SK-N-SH treated with all-trans-retinoic acid at 6 μM for 48 hours (cell line): ENCODE data around the gene GNAS.

Experiments
- ATAC-seq: fragments of 200-7000 bp; cut with Tn5 transposase; 3 replicates; pipeline ENCODE4 v1.9.1; 2020; ENCODE audit warnings: mild to moderate bottlenecking, moderate library complexity
- BACH2 ChIP-seq: fragments of 250-450 bp; sonication (Bioruptor Pico); IDR thresholded peaks from 2 replicates; pipeline ENCODE4 v1.9.0; 2021; ENCODE audit warnings: mild to moderate bottlenecking, borderline replicate concordance
- CSDC2 ChIP-seq: fragments of 250-450 bp; sonication (Bioruptor Pico); IDR thresholded peaks from 2 replicates; pipeline ENCODE4 v1.5.0; 2020; ENCODE audit warnings: mild to moderate bottlenecking, moderate library complexity
- ESRRG ChIP-seq: fragments of 250-450 bp; sonication (Bioruptor Pico); IDR thresholded peaks from 2 replicates; pipeline ENCODE4 v1.6.1; 2021; ENCODE audit warnings: mild to moderate bottlenecking
- GLIS3 ChIP-seq: fragments of 250-450 bp; sonication (Bioruptor Pico); IDR thresholded peaks from 2 replicates; pipeline ENCODE4 v1.5.0; 2020; ENCODE audit warnings: mild to moderate bottlenecking, moderate library complexity
- ISL1 ChIP-seq: fragments of 250-450 bp; sonication (Bioruptor Pico); IDR thresholded peaks from 2 replicates; pipeline ENCODE4 v2.1.2; 2022; ENCODE audit warnings: mild to moderate bottlenecking, moderate library complexity
- SNAI2 ChIP-seq: fragments of 250-450 bp; sonication (Bioruptor Pico); IDR thresholded peaks from 2 replicates; pipeline ENCODE4 v1.5.0; 2020; ENCODE audit warnings: mild to moderate bottlenecking, moderate library complexity
- TCF4 ChIP-seq: fragments of 250-450 bp; sonication (Bioruptor Pico); IDR thresholded peaks from 2 replicates; pipeline ENCODE4 v1.8.0; 2021; ENCODE audit warnings: mild to moderate bottlenecking, moderate library complexity, borderline replicate concordance
- ZC3H10 ChIP-seq: fragments of 250-450 bp; sonication (Bioruptor Pico); IDR thresholded peaks from 2 replicates; pipeline ENCODE4 v1.5.1; 2021; ENCODE audit warnings: mild to moderate bottlenecking, moderate library complexity
- ZNF70 ChIP-seq: fragments of 450-650 bp; formaldehyde crosslinking; IDR thresholded peaks from 2 replicates; pipeline ENCODE4 v1.5.0; 2020; ENCODE audit warnings: mild to moderate bottlenecking, moderate library complexity
- TF ChIP-seq, protein P1 (sequence below): fragments of 250-450 bp; sonication (Bioruptor Pico); IDR thresholded peaks from 2 replicates; pipeline ENCODE4 v1.5.0; 2020; ENCODE audit warnings: mild to moderate bottlenecking, moderate library complexity
- TF ChIP-seq, protein P2 (sequence below): fragments of 250-450 bp; sonication (Bioruptor Pico); IDR thresholded peaks from 2 replicates; pipeline ENCODE4 v1.5.1; 2021; ENCODE audit warnings: mild to moderate bottlenecking, moderate library complexity
- TF ChIP-seq, protein P3 (sequence below): fragments of 250-450 bp; sonication (Bioruptor Pico); IDR thresholded peaks from 2 replicates; pipeline ENCODE4 v1.8.0; 2021; ENCODE audit warnings: low read depth, mild to moderate bottlenecking, moderate library complexity, borderline replicate concordance
- TF ChIP-seq, protein P4 (sequence below): fragments of 250-450 bp; sonication (Bioruptor Pico); IDR thresholded peaks from 2 replicates; pipeline ENCODE4 v1.8.0; 2020; ENCODE audit warnings: mild to moderate bottlenecking, moderate library complexity, borderline replicate concordance
- TF ChIP-seq, protein P5 (sequence below): fragments of 250-450 bp; sonication (Bioruptor Pico); IDR thresholded peaks from 2 replicates; pipeline ENCODE4 v1.5.1; 2020; ENCODE audit warnings: low read depth, mild to moderate bottlenecking, moderate library complexity

The GNAS gene

DNA sequence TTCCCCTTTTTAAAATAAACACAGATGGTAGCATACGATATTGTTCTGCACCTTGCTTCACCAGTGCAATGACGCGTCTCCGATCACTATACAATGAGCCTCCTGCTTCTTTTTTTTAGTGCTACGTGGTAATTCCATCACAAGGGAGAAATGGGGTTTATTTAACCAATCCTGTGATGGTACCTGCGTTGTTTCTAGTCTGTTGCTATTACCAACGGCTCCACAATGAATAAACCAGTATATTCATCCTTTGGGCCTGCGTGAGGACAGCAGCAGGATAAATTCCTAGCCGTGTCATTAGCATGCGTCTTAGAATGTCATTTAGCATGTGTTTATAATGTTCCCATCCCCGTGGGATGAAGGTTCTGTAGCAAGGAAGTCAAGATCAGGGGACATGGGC is 44.7 kb upstream of the GNAS start (continued):
- TF ChIP-seq, protein P1, sequence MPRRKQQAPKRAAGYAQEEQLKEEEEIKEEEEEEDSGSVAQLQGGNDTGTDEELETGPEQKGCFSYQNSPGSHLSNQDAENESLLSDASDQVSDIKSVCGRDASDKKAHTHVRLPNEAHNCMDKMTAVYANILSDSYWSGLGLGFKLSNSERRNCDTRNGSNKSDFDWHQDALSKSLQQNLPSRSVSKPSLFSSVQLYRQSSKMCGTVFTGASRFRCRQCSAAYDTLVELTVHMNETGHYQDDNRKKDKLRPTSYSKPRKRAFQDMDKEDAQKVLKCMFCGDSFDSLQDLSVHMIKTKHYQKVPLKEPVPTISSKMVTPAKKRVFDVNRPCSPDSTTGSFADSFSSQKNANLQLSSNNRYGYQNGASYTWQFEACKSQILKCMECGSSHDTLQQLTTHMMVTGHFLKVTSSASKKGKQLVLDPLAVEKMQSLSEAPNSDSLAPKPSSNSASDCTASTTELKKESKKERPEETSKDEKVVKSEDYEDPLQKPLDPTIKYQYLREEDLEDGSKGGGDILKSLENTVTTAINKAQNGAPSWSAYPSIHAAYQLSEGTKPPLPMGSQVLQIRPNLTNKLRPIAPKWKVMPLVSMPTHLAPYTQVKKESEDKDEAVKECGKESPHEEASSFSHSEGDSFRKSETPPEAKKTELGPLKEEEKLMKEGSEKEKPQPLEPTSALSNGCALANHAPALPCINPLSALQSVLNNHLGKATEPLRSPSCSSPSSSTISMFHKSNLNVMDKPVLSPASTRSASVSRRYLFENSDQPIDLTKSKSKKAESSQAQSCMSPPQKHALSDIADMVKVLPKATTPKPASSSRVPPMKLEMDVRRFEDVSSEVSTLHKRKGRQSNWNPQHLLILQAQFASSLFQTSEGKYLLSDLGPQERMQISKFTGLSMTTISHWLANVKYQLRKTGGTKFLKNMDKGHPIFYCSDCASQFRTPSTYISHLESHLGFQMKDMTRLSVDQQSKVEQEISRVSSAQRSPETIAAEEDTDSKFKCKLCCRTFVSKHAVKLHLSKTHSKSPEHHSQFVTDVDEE = no peak
- TF ChIP-seq CSDC2 (CRISPR knock-in tag) (no peak), TCF4 (CRISPR knock-in tag) (no peak), ISL1 (no peak), ZNF70 (no peak)
- TF ChIP-seq, protein P2, sequence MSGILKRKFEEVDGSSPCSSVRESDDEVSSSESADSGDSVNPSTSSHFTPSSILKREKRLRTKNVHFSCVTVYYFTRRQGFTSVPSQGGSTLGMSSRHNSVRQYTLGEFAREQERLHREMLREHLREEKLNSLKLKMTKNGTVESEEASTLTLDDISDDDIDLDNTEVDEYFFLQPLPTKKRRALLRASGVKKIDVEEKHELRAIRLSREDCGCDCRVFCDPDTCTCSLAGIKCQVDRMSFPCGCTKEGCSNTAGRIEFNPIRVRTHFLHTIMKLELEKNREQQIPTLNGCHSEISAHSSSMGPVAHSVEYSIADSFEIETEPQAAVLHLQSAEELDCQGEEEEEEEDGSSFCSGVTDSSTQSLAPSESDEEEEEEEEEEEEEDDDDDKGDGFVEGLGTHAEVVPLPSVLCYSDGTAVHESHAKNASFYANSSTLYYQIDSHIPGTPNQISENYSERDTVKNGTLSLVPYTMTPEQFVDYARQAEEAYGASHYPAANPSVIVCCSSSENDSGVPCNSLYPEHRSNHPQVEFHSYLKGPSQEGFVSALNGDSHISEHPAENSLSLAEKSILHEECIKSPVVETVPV (CRISPR knock-in tag) = no peak
- TF ChIP-seq, all 23 proteins: peak for 0

DNA sequence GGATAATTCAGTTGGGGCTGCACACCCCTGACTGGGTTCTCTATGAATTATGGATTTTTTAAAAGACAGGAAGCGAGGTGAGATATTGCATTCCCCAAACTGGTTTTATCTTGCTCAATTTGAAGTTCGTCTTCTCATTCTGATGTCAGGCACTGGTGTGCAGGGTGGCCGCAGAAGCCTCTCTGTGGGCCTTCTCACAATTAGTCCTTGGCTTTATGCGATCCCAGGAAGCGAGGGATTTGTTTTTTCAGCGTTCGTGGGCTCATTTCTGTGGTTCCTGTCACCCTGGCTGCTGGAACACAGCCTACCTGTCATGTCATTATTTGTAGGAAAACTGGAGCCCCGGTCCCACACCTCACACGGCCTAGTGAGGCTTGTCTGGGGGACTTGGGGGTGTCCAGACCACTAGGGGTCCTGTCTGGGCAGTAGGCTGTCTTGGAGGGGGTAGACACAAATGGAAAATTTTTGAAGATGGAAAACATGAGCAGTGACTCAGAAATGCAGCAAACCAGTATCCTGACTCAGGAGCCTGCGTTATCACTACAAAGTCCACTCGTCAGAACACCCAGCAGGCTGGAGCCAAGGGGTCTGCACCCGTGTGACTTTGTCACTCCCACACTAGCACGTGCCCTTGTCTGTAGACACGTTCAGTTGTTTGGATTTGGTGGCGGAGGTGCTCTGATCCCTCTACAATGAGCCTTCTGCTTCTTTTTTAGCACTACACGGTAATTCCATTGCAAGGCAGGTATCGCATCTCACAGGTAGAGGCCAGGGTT is 44.1 kb upstream of the GNAS start:
- TF ChIP-seq BACH2 (CRISPR knock-in tag) (no peak), GLIS3 (CRISPR knock-in tag) (no peak)
- TF ChIP-seq, protein P3, sequence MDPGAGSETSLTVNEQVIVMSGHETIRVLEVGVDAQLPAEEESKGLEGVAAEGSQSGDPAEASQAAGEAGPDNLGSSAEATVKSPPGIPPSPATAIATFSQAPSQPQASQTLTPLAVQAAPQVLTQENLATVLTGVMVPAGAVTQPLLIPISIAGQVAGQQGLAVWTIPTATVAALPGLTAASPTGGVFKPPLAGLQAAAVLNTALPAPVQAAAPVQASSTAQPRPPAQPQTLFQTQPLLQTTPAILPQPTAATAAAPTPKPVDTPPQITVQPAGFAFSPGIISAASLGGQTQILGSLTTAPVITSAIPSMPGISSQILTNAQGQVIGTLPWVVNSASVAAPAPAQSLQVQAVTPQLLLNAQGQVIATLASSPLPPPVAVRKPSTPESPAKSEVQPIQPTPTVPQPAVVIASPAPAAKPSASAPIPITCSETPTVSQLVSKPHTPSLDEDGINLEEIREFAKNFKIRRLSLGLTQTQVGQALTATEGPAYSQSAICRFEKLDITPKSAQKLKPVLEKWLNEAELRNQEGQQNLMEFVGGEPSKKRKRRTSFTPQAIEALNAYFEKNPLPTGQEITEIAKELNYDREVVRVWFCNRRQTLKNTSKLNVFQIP (CRISPR knock-in tag) = no peak
- TF ChIP-seq, protein P2 (CRISPR knock-in tag) = no peak
- TF ChIP-seq, protein P4, sequence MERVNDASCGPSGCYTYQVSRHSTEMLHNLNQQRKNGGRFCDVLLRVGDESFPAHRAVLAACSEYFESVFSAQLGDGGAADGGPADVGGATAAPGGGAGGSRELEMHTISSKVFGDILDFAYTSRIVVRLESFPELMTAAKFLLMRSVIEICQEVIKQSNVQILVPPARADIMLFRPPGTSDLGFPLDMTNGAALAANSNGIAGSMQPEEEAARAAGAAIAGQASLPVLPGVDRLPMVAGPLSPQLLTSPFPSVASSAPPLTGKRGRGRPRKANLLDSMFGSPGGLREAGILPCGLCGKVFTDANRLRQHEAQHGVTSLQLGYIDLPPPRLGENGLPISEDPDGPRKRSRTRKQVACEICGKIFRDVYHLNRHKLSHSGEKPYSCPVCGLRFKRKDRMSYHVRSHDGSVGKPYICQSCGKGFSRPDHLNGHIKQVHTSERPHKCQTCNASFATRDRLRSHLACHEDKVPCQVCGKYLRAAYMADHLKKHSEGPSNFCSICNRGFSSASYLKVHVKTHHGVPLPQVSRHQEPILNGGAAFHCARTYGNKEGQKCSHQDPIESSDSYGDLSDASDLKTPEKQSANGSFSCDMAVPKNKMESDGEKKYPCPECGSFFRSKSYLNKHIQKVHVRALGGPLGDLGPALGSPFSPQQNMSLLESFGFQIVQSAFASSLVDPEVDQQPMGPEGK (CRISPR knock-in tag) = no peak
- ATAC-seq = no peak

DNA sequence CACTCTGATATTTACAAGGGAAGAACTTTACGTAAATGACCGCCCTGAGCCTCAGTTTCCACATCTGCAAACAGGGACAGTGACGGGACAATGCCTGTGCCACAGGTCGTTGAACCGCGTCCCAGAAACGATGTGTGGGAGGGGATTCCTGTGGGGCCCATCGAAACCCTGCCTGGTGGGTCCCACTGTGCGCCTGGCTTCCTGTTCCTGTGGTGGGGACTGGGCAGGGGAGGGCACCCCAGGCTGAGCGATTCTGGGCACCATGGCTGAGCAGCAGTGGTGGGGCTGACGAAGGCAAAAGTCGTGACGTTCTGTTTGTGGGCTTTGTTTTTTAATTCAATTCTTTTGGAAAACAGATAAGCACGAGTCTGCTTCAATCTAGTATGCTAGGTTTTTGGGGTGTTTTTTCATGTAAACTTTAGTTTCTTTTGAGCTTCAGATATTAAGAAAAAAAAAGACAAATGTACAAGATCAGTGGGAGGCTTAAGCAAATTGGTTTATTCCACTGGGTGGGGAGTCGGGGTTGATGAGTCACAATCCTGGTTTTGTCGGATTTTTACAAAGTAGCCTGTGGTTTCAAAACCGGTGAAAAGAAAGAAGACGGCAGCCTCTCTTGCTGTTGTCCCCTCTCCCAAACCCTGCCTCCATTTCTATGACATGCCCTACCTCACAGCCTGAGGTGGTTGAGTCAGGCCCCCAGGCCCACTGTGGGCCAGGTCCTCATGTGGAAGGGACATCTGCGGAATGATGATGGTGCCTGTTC is 42.2 kb upstream of the GNAS start:
- no peak for ATAC-seq

More for the DNA sequence above, 42.2 kb upstream of the GNAS start:
- no peak for TF ChIP-seq GLIS3 (CRISPR knock-in tag)
- TF ChIP-seq, protein P5, sequence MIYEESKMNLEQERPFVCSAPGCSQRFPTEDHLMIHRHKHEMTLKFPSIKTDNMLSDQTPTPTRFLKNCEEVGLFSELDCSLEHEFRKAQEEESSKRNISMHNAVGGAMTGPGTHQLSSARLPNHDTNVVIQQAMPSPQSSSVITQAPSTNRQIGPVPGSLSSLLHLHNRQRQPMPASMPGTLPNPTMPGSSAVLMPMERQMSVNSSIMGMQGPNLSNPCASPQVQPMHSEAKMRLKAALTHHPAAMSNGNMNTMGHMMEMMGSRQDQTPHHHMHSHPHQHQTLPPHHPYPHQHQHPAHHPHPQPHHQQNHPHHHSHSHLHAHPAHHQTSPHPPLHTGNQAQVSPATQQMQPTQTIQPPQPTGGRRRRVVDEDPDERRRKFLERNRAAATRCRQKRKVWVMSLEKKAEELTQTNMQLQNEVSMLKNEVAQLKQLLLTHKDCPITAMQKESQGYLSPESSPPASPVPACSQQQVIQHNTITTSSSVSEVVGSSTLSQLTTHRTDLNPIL (CRISPR knock-in tag) = no peak
- TF ChIP-seq ISL1 = no peak
- TF ChIP-seq, protein P2 (CRISPR knock-in tag) = no peak
- TF ChIP-seq TCF4 (CRISPR knock-in tag) = no peak
- no peak for TF ChIP-seq ZNF70
- no peak for TF ChIP-seq ZC3H10
- TF ChIP-seq, protein P4 (CRISPR knock-in tag) = no peak
- TF ChIP-seq SNAI2 (CRISPR knock-in tag) = no peak
- TF ChIP-seq, protein P1 = no peak
- no peak for TF ChIP-seq ESRRG (CRISPR knock-in tag)
- no peak for TF ChIP-seq BACH2 (CRISPR knock-in tag)
- TF ChIP-seq, all 23 proteins: peak for 0
